GM18511 (cell line): ENCODE results near the gene PRPF18.

Experiments used
- ATAC-seq: cut with Tn5 transposase; IDR thresholded peaks from one replicate; pipeline ENCODE4 v1.9.1; 2021; ENCODE audit warnings: mild to moderate bottlenecking, moderate library complexity; ENCODE audit not compliant: unreplicated experiment

PRPF18 gene

GRCh38 chr10:13637894-13638293, 51.1 kb downstream of the PRPF18 start:
- no peak for ATAC-seq

DNA sequence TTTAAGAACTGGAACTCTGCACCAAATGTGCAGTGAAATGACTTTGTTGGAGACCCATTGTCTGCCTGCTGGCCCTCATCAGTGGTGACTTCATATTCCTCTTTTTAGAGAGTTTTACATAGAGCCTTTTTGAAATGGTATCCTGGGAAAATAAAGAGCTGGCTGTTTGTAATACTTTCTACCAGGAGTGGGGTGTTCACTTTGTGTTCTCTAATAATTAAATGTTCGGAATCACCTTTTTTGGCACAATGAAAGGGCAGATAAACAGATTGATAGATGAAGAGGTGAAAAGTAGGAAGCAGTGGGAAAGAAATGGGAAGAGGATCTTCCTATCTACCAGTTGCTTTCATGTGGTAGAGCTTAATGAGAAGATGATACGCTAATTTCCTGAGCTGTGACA, 55.5 kb downstream of the PRPF18 start:
- ATAC-seq: no peak

DNA sequence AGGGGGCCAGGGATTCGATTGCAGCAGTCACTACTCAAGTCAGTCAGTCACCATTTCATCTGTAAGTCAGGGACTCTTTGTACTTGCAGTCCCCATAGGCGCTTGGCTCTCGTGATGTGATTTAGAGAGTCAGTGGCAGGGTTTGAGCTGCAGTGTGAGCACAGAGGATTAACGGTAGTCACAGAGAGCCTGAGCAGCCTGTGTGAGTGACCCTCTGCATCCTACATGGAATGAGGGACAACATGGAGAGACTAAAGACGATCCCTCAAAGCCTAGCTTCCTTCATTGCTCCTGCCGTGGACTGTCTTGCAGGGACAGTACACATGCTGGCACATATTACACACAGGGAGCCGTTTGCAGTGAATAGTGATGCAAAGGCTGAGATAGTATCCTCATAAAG, 56.3 kb downstream of the PRPF18 start:
- no peak for ATAC-seq

DNA sequence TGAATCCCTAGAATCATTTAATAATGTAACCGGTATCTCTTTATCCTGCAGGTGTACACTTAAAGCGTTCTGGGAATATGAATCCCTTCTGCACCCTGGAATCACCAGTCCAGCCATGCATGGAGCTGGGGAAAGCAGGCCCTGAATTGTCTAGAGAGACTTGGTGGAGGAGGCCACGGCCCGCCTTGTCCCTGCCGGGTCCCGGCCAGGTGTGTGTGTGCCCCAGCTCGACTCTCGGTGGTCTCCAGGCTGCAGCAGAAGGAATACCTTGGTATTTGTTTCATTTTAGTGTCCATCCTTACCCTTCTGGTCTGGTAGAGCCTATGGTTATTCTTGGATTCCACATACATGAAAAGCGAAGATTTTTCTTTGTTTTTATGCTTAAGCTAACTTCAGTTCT, 58.1 kb downstream of the PRPF18 start:
- ATAC-seq: no peak

- no peak for ATAC-seq
These were observed 61.7 kb downstream of the PRPF18 start for GRCh38 chr10:13648425-13648824.

- no peak for ATAC-seq
These were observed 63.2 kb downstream of the PRPF18 start for GRCh38 chr10:13649844-13650520.

- ATAC-seq: no peak
These were observed 64.2 kb downstream of the PRPF18 start for GRCh38 chr10:13650961-13651360.

- ATAC-seq: no peak
These were observed 65.4 kb downstream of the PRPF18 start for GRCh38 chr10:13651969-13652720.

GRCh38 chr10:13652860-13653259, 66.1 kb downstream of the PRPF18 start:
- no peak for ATAC-seq

GRCh38 chr10:13654118-13654830, 67.5 kb downstream of the PRPF18 start:
- no peak for ATAC-seq

- ATAC-seq: no peak
These were observed 68.1 kb downstream of the PRPF18 start for GRCh38 chr10:13654846-13655245.

GRCh38 chr10:13656337-13657100, 69.8 kb downstream of the PRPF18 start:
- ATAC-seq: no peak

DNA sequence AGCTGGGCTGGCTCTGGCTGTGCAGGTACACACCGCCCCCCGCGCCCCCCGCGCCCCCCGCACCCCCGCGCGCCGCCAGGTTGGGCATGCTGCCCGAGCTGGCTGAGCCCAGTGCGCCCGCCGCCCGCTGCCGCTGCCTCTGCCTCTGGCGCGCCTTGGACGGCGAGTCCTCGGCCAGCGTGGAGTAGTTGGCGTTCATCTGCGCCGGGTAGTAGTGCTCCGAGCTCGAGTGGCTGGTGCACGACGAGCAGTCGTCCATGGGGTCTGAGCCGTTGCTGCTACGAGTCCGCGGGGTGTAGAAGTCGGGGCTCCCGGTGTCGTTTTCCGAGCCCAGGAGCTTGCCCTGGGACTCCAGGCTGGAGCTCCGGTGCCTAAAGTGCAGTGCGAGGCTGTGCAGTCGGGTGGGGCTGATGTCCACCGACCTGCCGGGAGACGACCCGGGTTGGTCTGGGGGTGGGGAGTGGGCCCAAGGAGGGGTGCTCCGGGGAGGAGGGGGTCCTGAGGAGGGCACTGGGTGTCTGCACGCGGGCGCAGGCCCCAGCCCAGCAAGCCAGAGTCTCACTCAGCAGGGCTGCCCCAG, 70.4 kb downstream of the PRPF18 start:
- no peak for ATAC-seq

GRCh38 chr10:13658264-13658663, 71.5 kb downstream of the PRPF18 start:
- ATAC-seq: no peak

GRCh38 chr10:13658871-13659685, 72.3 kb downstream of the PRPF18 start:
- ATAC-seq: no peak

GRCh38 chr10:13659887-13660550, 73.3 kb downstream of the PRPF18 start:
- ATAC-seq: peak; percentile 56

DNA sequence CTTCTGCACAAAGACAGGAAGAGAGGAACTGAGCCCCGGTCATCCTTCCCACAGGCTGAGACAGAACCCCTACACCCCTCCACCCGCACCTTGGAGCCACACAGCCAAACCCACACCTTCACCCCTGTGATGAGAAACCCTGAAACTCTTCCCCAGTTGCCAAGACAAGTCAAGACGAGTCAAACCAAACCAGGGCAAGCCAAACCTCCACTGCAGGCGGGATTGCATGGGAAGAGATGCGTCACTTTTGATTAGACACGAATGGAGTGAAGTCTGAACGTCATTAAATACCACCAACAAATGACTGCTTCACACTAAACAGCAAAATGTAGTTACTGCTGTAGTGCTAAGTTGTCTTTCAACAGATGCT, 73.8 kb downstream of the PRPF18 start:
- peak; percentile 37 for ATAC-seq

DNA sequence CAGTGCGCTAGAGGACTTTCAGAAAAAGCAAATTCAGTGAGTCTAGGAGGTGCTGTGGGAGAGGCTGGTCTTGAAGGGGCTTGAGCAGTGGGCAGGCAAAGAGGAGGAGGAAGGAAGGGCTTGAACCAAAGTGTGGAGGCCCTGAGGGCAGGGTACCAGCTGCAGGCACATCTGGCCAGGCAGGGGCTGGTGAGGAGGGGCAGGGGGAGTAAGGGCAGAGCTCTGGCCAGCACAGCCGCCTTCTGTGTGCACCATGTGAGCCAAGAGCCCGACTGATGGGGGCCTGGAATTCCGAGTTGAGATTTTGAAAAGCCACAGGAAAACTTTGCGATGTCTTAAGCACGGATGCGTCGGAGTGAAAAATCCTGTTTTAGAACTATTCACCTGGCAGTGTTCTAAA, 74.5 kb downstream of the PRPF18 start:
- ATAC-seq: no peak

- ATAC-seq: no peak
These were observed 78.9 kb downstream of the PRPF18 start for GRCh38 chr10:13665516-13666262.
